Measurements from ENCODE around the gene PDE8B.
A peak's percentile ranks its signal among the peaks of the same experiment; 100 is the strongest.

PDE8B gene

DNA sequence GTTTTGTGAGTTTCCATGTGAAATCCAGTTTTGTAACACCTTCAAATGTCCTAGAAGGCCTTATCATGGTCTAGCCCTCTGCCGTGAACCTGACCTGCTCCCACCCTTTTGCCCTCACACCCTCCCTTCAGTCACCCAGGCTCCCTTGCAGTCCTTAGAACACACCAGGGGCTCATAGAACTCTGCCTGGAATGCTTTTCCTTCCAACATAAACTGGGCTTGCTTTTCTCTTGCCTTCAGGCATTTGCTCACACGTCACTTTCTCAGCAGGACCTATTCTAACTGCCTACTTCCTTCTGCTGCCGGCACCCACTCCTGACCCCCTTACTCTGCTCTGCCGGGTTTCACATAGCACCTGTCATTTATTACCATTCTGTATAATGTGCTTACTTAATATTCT, 111.9 kb downstream of the PDE8B start:
- DNase-seq = no peak

DNA sequence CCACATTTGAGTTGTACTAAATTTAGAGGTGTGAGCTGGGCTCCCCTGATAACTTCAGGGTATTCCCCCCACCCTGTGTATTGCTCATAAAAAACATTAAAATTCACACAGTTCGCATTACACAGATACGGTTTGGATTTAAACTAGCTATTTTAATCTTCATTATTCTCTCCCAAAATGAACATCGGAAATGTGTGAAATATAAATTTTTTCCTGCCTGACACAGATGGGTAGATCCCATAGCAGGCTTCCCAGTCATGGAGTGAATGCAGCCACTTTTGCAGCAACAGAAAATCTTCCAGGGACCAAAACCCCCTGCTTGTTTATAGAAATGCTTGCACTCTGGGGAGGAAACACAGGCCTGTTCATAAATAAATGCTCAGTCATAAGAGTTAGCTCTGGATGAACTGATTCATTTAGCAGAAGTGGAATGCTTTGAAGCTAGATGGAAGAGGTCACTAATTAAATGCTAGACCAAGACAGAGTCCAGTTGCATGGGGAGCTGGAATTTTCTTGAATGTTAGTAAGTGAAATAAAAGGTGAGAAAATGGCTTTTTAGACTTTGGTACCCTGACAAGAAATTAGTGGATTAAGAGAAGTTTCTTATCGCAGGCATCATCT, 115.6 kb downstream of the PDE8B start:
- no peak for DNase-seq

DNA sequence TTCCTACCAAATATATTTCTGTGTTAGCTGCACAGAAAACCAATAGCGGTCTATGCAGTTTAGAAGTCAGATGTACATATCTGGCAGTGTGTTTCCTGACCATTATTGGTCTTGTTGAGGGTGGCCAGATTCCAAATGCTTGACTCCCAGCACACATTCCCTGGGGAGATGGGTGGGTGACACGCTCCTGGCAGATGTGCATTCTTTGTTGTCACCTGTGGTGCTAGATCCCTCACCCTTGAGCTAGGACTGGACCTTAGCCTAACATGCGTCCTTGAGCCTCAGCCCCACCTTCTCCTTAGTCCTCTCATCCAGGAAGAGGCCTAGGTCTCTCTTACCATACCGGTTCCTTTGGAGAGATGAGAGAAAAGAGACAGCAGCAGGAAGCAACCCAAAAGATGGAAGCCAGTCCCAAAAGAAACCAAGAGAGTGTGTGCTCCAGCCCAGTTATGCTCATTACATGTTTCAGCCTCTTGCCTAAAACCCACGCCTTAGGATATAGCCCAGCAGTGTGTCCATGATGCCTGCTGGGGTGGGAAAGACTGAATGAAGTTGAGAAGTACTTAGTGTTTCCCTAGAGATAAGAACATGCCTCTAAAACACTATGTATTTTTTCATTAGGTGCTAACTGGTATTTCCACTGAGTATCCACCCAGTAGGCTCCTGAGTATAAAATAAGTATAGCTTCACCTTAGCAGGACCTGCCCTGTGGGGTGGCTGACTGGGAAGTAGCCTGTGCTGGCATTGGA, 116.7 kb downstream of the PDE8B start:
- no peak for DNase-seq

DNA sequence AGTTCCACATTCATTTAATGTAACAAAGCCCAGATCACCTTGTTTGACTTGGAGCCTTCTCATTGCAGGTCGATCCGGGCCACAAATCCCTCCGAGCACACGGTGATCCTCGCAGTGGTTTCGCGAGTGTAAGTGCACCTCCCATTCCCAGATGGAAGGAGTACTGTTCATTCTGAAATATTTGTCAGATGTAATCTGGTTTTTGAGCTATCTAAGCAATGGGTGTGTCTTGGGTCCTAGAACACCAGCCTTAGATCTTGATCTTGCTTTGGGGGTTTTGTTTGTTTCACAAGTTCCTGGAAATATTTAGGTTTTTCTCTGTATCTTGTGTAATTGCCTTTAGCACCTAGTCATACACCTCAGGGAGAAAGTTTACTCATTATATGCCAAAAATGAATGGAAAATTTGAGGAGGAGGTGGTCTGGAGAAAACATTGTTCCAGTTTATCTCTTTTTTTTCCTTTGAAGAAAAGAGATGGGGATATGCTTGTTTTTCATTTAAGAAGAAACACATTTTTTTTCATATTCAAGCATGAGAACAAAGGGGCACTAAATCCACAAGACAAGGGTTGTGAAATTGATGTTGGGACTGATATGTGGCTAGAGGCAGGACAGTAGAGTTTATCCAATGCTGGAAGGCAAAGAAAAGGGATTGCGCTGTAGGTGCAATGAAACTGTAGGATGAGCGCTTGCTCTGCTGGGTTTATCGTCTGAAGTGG, 118.6 kb downstream of the PDE8B start:
- no peak for DNase-seq

DNA sequence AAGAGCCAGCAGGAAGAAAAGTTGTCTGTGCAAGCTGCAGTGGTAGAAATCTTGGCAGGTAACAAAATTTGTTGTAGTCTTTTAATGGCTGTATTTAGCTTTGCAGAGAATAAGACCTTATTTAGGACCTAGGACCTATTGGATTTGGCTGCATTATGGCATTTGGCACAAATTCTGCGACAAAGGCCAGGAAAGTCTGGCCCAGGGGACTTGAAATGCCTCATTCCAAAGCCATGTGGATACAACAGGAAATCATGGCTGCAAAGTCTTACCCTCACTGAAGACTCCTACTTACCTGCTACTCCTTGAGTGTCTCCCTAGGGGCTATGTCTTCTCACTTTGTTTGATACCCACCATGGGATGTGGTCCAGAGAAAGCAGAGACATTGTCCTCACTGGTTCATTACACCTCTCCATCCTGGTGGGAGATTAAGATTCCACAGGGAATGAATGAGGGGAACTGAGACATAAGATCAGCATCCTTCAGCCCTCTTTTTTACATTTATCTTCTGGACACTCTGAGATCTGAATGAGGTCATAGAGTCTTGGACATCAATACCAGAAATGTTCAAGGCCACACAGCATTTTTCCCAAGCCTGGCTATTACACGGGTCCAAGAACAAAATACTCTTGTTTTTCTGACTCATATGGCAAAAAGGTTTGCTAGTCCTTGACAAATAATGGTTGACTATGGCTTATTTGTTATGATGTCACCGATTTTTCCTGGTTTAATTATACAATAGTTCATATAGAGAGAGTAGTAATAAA, 119.4 kb downstream of the PDE8B start:
- DNase-seq = no peak

DNA sequence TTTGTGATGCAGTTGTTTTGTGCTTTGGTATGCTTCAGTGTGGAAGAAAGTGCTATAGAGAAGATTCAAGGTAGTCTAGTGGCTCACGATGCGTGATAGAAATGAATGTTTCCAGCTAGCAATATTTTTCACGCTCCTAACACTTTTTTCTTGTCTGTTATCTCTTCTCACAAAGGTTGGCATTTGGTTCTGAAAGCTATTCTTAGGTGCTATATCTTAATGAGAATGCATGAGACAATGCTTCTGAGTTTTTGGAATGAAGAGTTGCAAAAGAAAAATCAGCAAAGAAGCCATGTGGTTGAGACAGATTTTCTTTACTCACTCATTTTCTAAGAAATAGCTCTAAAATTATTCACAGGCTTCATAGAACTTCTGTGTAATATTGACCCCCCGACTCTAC, 122.6 kb downstream of the PDE8B start:
- no peak for DNase-seq

DNA sequence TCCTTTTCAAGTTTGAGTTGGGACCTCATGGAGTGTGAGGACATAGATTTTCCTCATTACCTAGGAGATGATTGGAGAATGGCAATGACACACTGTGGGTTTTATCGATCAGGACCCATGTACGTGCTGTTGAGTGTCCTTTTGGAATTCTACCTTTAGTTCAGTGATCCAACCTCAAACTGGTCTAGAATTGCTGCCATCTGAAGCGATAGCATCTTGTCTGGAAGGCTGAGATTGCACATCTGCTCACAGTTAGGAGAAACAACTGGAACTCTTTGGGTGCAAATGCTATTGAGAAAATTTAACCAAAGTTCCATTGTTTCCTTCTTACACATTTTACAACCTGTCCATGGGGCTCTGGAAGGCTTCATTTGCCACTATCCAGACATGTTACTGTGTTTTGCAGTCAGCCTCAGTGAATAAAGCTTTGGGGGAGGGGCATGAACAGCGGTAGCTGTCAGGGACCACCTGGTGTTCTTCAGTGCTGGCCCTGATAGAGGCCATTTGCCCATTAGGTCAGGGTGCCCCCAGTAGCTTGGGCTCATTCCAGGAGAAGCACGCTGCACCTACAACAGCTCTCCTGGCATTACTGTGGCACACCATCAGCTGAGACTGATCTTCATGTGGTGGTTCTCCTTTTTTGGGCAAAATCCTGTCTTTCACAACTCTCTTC, 123.1 kb downstream of the PDE8B start:
- DNase-seq = no peak

DNA sequence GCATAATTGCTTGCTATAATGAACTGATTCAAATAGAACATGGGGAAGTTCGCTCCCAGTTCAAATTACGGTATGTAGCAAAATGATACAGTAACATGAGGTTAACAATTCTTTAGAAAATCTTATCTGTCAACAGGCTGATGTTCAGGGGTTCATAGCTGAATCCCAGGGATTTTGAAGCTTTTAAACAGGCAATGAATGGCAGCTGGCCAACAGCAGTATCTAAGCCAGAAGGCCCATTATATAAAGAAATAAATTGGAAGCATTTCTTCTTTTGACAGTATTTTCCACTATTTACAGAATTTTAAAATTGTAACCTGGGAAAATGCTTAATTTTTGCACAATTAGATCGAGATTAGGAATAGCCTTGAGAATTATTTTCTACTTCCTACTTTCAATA, 126.8 kb downstream of the PDE8B start:
- DNase-seq = peak in 1 of 2 experiments; percentile 26

DNA sequence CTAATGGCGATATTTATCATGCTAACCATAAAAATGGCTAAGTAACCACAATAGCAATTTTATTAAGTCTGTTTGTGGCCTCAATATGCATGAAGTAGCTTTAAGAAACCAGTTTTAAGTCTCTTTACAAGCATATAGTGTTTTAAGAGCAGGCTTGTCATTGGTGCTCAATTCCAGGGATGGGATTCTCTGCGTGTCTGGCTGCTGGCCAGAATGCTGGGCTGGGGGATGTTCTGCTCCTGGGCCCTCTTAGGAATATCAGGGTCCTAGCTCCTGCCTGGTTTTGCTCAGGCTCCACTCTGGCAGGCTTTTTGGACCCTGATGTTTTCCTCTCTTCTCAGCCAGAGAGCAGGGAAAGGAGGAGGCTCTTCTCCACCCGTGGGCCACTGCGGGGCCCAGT, 127.2 kb downstream of the PDE8B start:
- DNase-seq = peak in 1 of 2 experiments; percentile 45

DNA sequence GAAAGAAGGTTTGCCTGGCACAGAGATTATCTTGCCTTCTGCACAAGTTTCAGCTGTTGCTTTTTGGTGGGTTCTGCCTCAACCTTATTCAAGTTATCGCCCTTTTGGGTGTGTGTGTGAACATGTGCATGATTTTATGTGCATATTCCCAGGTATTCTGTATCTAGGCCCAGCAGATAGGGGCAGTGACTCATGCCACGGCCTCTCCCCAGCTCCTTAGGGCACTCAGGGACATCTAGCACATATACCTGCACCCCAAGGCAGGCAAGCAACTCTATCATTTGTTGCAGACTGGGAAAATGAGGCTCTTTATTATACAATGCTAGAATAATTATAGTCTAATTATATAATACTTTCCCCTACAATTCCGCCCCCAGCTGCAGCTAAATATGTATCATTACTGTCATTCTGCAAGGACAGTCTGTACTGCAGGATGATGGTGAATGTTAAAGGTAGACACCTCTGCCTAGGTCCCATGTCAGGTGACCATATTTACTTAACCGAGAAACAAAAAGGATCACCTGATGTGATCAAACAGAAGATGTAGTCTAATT, 128.9 kb downstream of the PDE8B start:
- DNase-seq = no peak

DNA sequence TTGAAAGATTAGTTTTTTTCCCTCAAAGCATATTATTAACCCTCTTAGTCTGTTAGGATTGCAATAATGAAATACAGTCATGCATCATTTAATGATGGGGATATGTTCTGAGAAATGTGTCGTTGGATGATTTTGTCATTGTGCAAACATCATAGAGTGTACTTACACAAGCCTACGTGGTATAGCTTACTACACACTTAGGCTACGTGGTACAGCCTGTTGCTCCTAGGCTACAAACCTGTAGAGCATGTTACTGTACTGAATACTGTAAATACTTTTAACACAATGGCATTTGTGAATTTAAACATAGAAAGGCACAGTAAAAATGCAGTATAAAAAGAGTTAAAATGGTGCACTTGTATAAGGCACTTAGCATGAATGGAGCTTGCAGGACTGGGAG, 132.7 kb downstream of the PDE8B start:
- DNase-seq = no peak

DNA sequence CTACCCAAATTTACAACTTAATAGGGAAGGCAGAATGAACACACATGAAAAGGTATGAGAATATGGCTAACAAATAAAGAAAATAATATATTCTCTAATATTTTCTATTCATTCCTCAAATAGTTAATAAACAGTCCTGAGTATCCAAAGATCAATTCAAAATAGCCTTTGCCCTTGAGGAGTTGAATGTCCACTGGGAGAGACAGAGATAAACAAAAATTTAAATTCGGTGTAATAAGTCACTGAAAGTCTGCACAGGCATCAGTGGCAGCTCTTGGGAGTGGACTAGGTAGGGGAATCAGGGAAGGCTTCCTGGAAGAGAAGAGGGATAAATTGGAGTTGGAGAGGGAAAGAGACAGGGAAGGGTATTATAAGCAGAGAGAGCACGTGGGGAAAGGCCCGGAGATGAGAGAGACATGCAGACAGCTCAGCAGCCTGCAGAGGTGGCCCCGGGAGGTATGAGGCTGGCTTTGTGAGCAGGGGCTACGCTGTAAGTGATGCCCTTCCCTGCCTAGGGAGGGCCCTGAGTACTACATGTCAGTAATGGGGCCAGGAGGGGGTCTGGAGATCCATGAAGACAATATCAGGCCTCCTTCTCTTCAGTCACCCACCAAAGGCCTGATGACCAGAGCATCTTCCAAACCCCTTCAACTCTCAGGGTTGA, 137.1 kb downstream of the PDE8B start:
- DNase-seq = no peak

DNA sequence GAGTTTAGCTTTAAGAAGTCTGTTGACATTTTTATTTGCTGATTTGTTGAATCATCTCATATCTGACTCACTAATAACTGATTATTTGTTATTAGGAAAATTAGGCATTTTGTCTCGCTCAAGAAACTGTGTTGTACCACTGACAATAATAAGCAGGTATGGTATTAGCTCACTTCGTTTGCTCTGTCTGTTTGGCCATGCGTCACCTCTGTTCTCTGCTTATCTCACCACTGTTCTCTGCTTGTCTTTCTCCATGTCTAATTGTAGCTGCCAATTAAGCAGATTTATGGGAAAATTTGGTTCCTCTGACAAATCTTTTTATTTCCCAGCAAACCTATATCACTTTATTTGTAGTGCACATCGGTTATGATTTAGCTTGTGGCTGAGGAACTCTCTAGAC, 142.8 kb downstream of the PDE8B start:
- DNase-seq = no peak

DNA sequence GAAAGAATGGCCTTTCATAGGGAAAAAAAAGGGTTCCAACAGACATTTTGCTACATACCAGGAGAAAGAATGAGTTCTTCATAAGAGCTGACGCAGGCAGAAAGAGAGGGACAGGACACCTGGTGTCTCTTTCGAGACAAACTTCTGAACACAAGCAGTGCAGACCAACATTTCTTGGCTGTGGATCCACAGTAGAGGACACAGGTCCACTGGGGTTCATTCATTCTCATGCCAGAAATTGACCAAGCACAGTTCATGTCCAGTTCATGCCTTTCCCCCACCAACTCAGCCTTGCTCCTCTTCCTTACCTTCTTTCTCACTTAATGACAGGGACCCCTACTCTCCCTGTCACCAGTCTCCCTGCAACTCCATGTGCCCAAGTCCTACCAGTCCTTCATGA, 144.0 kb downstream of the PDE8B start:
- DNase-seq = no peak

DNA sequence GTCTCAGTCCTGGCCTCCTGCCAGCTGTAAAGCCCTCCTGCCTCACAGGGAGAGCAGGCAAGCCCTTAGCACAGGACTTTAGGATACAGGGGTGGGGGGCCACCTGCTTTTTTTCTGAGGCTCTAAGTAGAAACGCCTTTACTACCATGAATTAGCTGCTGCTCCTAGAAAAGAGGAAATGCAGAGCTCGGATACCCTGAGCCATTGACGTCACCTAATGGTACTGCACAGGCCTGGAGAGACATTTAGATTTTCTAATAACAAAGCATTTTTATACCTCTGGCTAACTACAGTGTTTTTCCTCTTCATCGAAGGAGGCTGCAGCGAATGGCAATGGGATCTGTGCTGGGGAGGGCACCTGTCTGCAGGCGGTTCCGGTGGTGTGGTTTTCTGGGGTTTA, 144.6 kb downstream of the PDE8B start:
- no peak for DNase-seq

DNA sequence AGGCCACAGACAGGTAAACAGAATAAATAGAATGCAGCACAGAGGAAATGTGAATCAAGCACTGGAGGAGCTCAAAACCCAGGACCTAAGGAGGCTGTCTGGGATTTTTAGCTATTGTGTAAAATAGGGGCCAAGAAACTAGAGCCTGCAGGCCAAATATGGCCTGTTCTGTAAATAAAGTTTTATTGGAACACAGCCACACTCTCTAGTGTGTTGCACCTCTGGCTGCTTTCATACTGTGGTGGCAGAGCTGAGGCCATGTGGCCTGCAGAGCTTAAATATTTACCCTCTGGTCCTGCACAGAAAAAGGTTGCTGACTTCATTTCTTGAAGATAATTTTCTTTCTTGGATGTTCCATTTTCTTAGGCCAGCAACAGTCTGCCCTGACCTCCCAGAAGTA, 145.3 kb downstream of the PDE8B start:
- DNase-seq = no peak

DNA sequence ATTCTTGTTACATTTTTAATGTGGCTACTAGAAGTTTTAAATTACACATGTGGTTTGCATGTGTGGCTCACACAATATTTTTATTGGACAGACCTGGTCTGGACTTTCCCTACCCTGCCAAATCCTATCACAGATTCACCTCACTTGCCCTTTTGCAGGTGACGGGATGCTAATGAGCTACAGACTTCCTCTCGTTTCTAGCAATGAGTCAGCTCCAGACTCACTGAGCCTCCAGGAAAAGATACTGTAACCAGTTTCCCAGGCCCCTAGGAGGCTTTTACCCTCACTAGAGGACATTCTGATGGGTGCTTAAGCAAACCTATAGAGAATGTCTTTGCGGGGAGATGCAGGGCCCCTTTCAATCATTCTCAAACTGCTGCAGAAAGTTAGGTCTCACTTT, 146.3 kb downstream of the PDE8B start:
- no peak for DNase-seq

DNA sequence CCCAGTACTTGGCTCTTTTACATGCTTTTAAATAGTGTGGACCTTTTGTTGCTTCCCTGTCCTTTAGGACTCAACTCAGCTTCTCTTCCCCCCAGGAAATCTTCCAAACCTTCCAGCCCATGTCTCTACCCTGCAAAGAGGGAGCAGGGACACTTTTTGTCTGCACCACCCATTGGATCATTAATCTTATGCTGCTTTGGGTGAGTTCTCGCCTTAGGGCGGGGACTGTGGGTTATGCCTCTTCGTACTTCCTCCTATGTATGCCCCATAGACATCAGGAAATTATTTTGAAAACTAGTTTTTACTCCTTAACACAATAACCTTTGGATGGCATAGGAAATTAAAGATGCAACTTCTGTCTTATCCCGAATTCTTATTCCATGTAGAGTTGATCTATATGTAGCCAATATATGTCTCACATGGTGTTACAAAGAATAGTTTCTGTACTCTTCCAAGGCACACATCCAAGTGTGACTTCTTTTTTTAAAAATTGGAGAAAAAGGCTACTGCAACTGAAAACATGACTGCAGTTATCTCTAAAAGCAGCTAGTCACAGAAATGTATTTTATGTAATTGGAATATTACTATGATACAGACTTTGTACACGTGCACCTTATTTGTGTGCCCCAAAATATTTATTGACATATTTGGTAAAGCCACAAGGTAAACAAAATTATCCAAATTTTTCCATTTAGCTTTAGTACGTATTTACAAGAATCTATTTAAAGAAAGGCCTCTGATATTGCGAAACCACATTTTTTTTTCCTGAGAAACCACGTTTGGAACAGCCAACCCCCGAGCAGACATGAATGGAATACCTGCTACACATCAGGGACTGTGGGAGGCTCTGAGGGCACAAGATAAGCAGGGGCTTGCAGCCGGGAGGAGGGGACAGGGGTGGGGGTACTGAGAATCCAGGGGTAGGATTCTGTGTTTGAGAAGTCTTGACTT, 148.1 kb downstream of the PDE8B start:
- DNase-seq = no peak

DNA sequence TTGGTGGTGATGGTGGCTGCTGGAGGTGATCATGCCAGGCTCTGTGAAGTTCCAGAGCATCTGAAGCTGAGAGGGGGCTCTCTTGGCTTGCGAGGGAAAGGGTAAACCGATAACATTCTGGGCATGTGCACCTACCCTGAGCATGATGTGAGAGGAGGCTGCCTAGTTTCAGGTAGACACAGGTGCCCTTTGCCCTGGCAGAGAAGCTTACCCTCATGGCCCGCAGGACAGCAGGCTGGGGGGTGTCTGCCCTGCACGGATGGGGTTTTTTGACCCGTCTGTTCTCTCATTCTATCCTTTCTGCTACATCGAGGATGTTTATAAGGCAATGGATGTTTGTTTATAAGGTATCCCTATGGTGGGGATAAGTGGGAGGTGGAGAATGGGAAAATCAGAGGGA, 148.8 kb downstream of the PDE8B start:
- no peak for DNase-seq

DNA sequence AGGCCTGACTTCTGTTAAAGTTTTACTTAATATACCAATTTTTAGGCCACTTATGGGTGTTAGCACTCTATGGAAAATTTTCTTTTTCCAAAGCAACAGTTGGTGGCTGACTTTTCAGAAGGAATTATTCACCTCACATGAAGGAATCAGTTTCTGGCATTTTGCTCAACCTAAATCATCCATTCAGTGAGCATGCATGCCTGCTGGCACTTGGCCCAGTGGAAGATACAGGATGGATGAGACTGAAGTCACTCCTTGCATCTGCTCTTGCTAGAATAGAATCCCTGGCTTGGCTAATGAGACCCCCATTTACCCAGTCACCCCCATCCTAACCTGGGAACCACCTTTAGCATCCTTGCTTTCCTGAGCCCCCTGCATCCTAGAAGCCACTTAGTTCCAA, 149.9 kb downstream of the PDE8B start:
- DNase-seq = no peak

DNA sequence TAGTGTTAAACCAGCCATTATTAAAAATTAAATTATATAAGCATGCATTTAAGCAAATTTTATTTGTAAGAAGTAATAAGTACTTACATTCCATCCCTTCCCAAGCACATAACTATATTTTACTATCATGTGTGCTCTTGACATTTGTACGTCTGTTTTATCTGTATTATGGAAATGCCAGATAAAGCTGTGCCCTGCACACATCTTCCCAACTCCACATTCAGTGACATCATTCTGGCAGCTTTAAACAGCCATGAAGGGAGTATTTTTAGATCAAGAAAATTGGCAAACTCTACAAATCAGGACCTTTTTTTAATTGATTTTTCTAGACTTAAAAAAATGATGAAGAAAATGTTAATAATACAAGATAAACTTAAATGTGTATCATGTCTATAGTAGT, 150.5 kb downstream of the PDE8B start:
- DNase-seq = no peak

Data from NCI-H524 (cell line).